Bronchial epithelial cell (primary cell): ENCODE results near the gene ARID3C. TPM values are rescaled to one million over a fixed set of nuclear protein-coding genes. Genes with fewer than 3 reads are reported as not detected.
A peak's percentile ranks its signal among the peaks of the same experiment; 100 is the strongest.

Source experiments
- DNase-seq: peaks from one replicate; pipeline ENCODE4 v3.0.0-alpha.2; 2010; ENCODE audit warnings: low read depth
- FAIRE-seq: peaks from 2 replicates; lab custom pipeline; 2011; peaks lifted over from hg19 to GRCh38; lab: Jason Lieb, UNC
- H3K27me3 ChIP-seq: 2 replicates; pipeline ENCODE4 v1.5.1; 2011; ENCODE audit warnings: low read length; ENCODE audit not compliant: control insufficient read depth, insufficient read depth
- H3K36me3 ChIP-seq: 2 replicates; pipeline ENCODE4 v1.5.1; 2011; ENCODE audit warnings: low read length; ENCODE audit not compliant: control insufficient read depth, insufficient read depth
- H3K4me3 ChIP-seq: 2 replicates; pipeline ENCODE4 v1.5.1; 2011; ENCODE audit warnings: mild to moderate bottlenecking, low read depth, low read length, control low read depth
- CTCF ChIP-seq: IDR thresholded peaks from 2 replicates; pipeline ENCODE4 v1.5.1; 2011; ENCODE audit warnings: mild to moderate bottlenecking, moderate library complexity, low read length, control low read depth, inconsistent platforms; ENCODE audit not compliant: insufficient read depth, severe bottlenecking
- total RNA-seq: library from RNA; depleted of rRNA; stranded (reverse); fragments of >200 nt; gene quantifications from 2 replicates; pipeline ENCODE4 v1.2.1, GENCODE V29; 2014

The ARID3C gene
- total RNA-seq, 1 donor from 2014 or later: 0.26 TPM

GRCh38 chr9:34573599-34574325 lies 55.1 kb downstream of the ARID3C start:
- TF ChIP-seq CTCF: no peak
- FAIRE-seq: no peak
- DNase-seq: no peak
- Histone ChIP-seq H3K4me3 (no peak overlapping the region), H3K36me3 (no peaks in the 10 kb centered on the region), H3K27me3 (peaks cover 32% of the 10 kb centered on the region)

- Histone ChIP-seq H3K36me3 (no peaks in the 10 kb centered on the region), H3K27me3 (peaks cover 33% of the 10 kb centered on the region), H3K4me3 (no peak overlapping the region)
- no peak for TF ChIP-seq CTCF
- FAIRE-seq (peak; percentile 98), DNase-seq (no peak)
These were observed 56.2 kb downstream of the ARID3C start for GRCh38 chr9:34572628-34573027.

GRCh38 chr9:34572092-34572491 lies 56.8 kb downstream of the ARID3C start:
- no peaks in the 10 kb centered on the region for H3K36me3 ChIP-seq
- FAIRE-seq: no peak
- no peak overlapping the region for H3K4me3 ChIP-seq
- no peak for DNase-seq
- peaks cover 32% of the 10 kb centered on the region for H3K27me3 ChIP-seq
- TF ChIP-seq CTCF: no peak

GRCh38 chr9:34571481-34571810 lies 57.4 kb downstream of the ARID3C start:
- no peak for TF ChIP-seq CTCF
- DNase-seq: no peak
- no peak overlapping the region for H3K4me3 ChIP-seq
- peaks cover 32% of the 10 kb centered on the region for H3K27me3 ChIP-seq
- H3K36me3 ChIP-seq: no peaks in the 10 kb centered on the region
- no peak for FAIRE-seq

Other genes with a start within 250 kb of the ARID3C start
- gene FAM219A, start 170.5 kb downstream of the ARID3C start, total RNA-seq: 3.9 and 5.4 TPM in 2 replicates
- not detected in 2 replicates for gene DNAI1, start 170.3 kb downstream of the ARID3C start, total RNA-seq
- 0.13 TPM in 1 of 2 replicates, not detected in the other for gene ENHO, start 106.1 kb downstream of the ARID3C start, total RNA-seq
- gene CNTFR, start 39.3 kb downstream of the ARID3C start, total RNA-seq: not detected in 2 replicates
- 45.8 and 49.3 TPM in 2 replicates for gene RPP25L, start 17.0 kb downstream of the ARID3C start, total RNA-seq
- gene DCTN3, start 8.6 kb downstream of the ARID3C start, total RNA-seq: 57.1 and 73.4 TPM in 2 replicates
- gene SIGMAR1, start 8.7 kb upstream of the ARID3C start, total RNA-seq: 62.5 and 74.8 TPM in 2 replicates
- 11.3 and 13.6 TPM in 2 replicates for gene GALT, start 17.6 kb upstream of the ARID3C start, total RNA-seq
- 0.79 and 1.0 TPM in 2 replicates for gene IL11RA, start 23.1 kb upstream of the ARID3C start, total RNA-seq
- 0.26 TPM in 1 of 2 replicates, not detected in the other for gene CCL27, start 33.6 kb upstream of the ARID3C start, total RNA-seq
- not detected in 2 replicates for gene CCL19, start 62.2 kb upstream of the ARID3C start, total RNA-seq
- not detected in 2 replicates for gene CCL21, start 81.1 kb upstream of the ARID3C start, total RNA-seq